Femur (tissue), 1 donor: ENCODE results near the gene REEP5.
"Not testable (repeated sequence)": the region's sequence is repeated elsewhere in the genome, so short reads cannot be mapped to it uniquely, and the experiment has no call there.

ENCODE experiments used
- DNase-seq: peaks from one replicate; pipeline ENCODE4 v3.0.0-alpha.2; 2017

The REEP5 gene

GRCh38 chr5:112883192-112883591 is 38.8 kb downstream of the REEP5 start:
- DNase-seq = no peak

GRCh38 chr5:112880219-112880964 is 41.6 kb downstream of the REEP5 start:
- DNase-seq = peak; percentile 50

GRCh38 chr5:112878760-112879159 is 43.3 kb downstream of the REEP5 start:
- DNase-seq = no peak

- no peak for DNase-seq
These were observed 43.9 kb downstream of the REEP5 start for GRCh38 chr5:112878101-112878500.

- DNase-seq = no peak
These were observed 45.7 kb downstream of the REEP5 start for GRCh38 chr5:112876362-112876761.

- no peak for DNase-seq
These were observed 51.1 kb downstream of the REEP5 start for GRCh38 chr5:112870966-112871365.

GRCh38 chr5:112869948-112870347 is 52.1 kb downstream of the REEP5 start:
- no peak for DNase-seq

- no peak for DNase-seq
These were observed 54.6 kb downstream of the REEP5 start for GRCh38 chr5:112867411-112867810.

GRCh38 chr5:112866739-112867138 is 55.3 kb downstream of the REEP5 start:
- no peak for DNase-seq

GRCh38 chr5:112865128-112865527 is 56.9 kb downstream of the REEP5 start:
- DNase-seq = no peak

- no peak for DNase-seq
These were observed 58.5 kb downstream of the REEP5 start for GRCh38 chr5:112863549-112863948.

- DNase-seq = no peak
These were observed 59.9 kb downstream of the REEP5 start for GRCh38 chr5:112862085-112862484.

GRCh38 chr5:112861638-112861985 is 60.4 kb downstream of the REEP5 start:
- DNase-seq = no peak

- peak; percentile 98 for DNase-seq
These were observed 60.9 kb downstream of the REEP5 start, which contains the start of gene SRP19 for GRCh38 chr5:112860929-112861637. Gene SRP19 (plus strand): TSS chr5:112861287. CDS start chr5:112861377, 90 bp downstream.

- DNase-seq = not testable (repeated sequence)
These were observed 61.5 kb downstream of the REEP5 start for GRCh38 chr5:112860571-112860928.

- DNase-seq = no peak
These were observed 64.2 kb downstream of the REEP5 start for GRCh38 chr5:112857866-112858265.

GRCh38 chr5:112854651-112855050 is 67.4 kb downstream of the REEP5 start:
- DNase-seq = no peak

GRCh38 chr5:112849912-112850311 is 72.1 kb downstream of the REEP5 start:
- no peak for DNase-seq

GRCh38 chr5:112848116-112848811 is 73.8 kb downstream of the REEP5 start:
- DNase-seq = no peak

- DNase-seq = no peak
These were observed 74.7 kb downstream of the REEP5 start for GRCh38 chr5:112847306-112847705.

- DNase-seq = no peak
These were observed 75.5 kb downstream of the REEP5 start for GRCh38 chr5:112846556-112846955.

- no peak for DNase-seq
These were observed 77.5 kb downstream of the REEP5 start for GRCh38 chr5:112844489-112844888.

- no peak for DNase-seq
These were observed 88.1 kb downstream of the REEP5 start for GRCh38 chr5:112833971-112834370.

- no peak for DNase-seq
These were observed 91.6 kb downstream of the REEP5 start for GRCh38 chr5:112830378-112830777.
